Suprapubic skin (tissue), 4 donors: ENCODE measurements around the gene PHRF1. TPM values are rescaled to one million over a fixed set of nuclear protein-coding genes. Genes with fewer than 3 reads are reported as not detected.

ENCODE experiments used
- DNase-seq, 2 donors: peaks; one replicate each; pipeline ENCODE4 v3.0.0-alpha.2; 2019; ENCODE audit warnings: low spot score in 2 of 2
- H3K27ac ChIP-seq: fragments of 200-600 bp; sonication (generic); one replicate; pipeline ENCODE4 v1.5.1; 2019
- H3K27me3 ChIP-seq: fragments of 200-600 bp; sonication (generic); one replicate; pipeline ENCODE4 v1.5.1; 2019
- H3K36me3 ChIP-seq: fragments of 200-600 bp; sonication (generic); one replicate; pipeline ENCODE4 v1.5.1; 2019
- H3K4me1 ChIP-seq: fragments of 200-600 bp; sonication (generic); one replicate; pipeline ENCODE4 v1.5.1; 2019
- H3K4me3 ChIP-seq: fragments of 200-600 bp; sonication (generic); one replicate; pipeline ENCODE4 v1.5.1; 2019; ENCODE audit warnings: mild to moderate bottlenecking
- H3K9me3 ChIP-seq: fragments of 200-600 bp; sonication (generic); one replicate; pipeline ENCODE4 v1.5.1; 2019
- CTCF ChIP-seq, 2 donors: fragments of 200-600 bp in 1 of 2; fragments of 450-650 bp in 1 of 2; sonication (generic) in 1 of 2; IDR thresholded peaks; one replicate each; pipeline ENCODE4 v1.5.1; 2016 to 2019; ENCODE audit warnings: antibody characterized with exemption in 2 of 2, mild to moderate bottlenecking in 1 of 2, moderate library complexity in 1 of 2
- EP300 ChIP-seq: sonication (generic); formaldehyde crosslinking; IDR thresholded peaks from one replicate; pipeline ENCODE4 v1.6.1; 2017; ENCODE audit warnings: antibody characterized with exemption
- POLR2A ChIP-seq, 2 donors: fragments of 450-650 bp; IDR thresholded peaks; one replicate each; pipeline ENCODE4 v1.6.1; 2017; ENCODE audit warnings: antibody characterized with exemption in 2 of 2, mild to moderate bottlenecking in 2 of 2, moderate library complexity in 2 of 2
- POLR2AphosphoS5 ChIP-seq, 3 donors: sonication (generic); formaldehyde crosslinking; IDR thresholded peaks; one replicate each; pipeline ENCODE4 v1.6.1; 2017; ENCODE audit warnings: antibody characterized with exemption in 3 of 3
- WGBS: methylation state at CpG from one replicate; pipeline ENCODE4 v1.1.5; 2018; 5-methylcytosine and 5-hydroxymethylcytosine counted together
- total RNA-seq, 4 donors: library from RNA; depleted of rRNA; stranded (reverse); fragments of >200 nt; gene quantifications; one replicate each; pipeline ENCODE4 v1.1.0, GENCODE V29; 2016

The PHRF1 gene
- total RNA-seq, 4 donors from 2014 or later: 27.9 to 55.6 (median 42.0) TPM

GRCh38 chr11:619628-620050 is 43.4 kb downstream of the PHRF1 start:
- 97% methylated on average over 6 of the region's 22 CpGs for WGBS
- TF ChIP-seq CTCF (IDR thresholded peaks at IDR 0.05): no peak
- TF ChIP-seq POLR2AphosphoS5 (IDR thresholded peaks at IDR 0.05): no peak
- TF ChIP-seq EP300: no peak
- Histone ChIP-seq H3K4me3 (no peak overlapping the region), H3K36me3 (no peaks in the 10 kb centered on the region), H3K27me3 (peaks cover 7% of the 10 kb centered on the region), H3K27ac (no peak overlapping the region), H3K4me1 (peaks cover 14% of the 10 kb centered on the region), H3K9me3 (no peaks in the 10 kb centered on the region)
- DNase-seq: peak in 1 of 2 donors; percentile 68

GRCh38 chr11:620201-620600 is 43.9 kb downstream of the PHRF1 start:
- WGBS: 91% methylated on average over 9 of the region's 13 CpGs
- Histone ChIP-seq H3K27ac (no peak overlapping the region), H3K36me3 (no peaks in the 10 kb centered on the region), H3K9me3 (no peaks in the 10 kb centered on the region), H3K4me1 (peaks cover 8% of the 10 kb centered on the region), H3K4me3 (no peak overlapping the region), H3K27me3 (peaks cover 12% of the 10 kb centered on the region)
- no peak for DNase-seq
- no peak for TF ChIP-seq CTCF (IDR thresholded peaks at IDR 0.05)
- no peak for TF ChIP-seq EP300
- TF ChIP-seq POLR2A (IDR thresholded peaks at IDR 0.05): no peak
- TF ChIP-seq POLR2AphosphoS5 (IDR thresholded peaks at IDR 0.05): no peak

GRCh38 chr11:620935-621814 is 44.9 kb downstream of the PHRF1 start:
- Histone ChIP-seq H3K9me3 (no peaks in the 10 kb centered on the region), H3K27ac (no peak overlapping the region), H3K27me3 (peaks cover 22% of the 10 kb centered on the region), H3K4me3 (no peak overlapping the region), H3K4me1 (peaks cover 3% of the 10 kb centered on the region), H3K36me3 (no peaks in the 10 kb centered on the region)
- TF ChIP-seq EP300 (no peak), POLR2A (IDR thresholded peaks at IDR 0.05) (no peak), POLR2AphosphoS5 (IDR thresholded peaks at IDR 0.05) (no peak), CTCF (IDR thresholded peaks at IDR 0.05) (no peak)
- DNase-seq: peak in 1 of 2 donors; percentile 71
- WGBS: 75% methylated on average over 31 of the region's 45 CpGs

- TF ChIP-seq POLR2A (IDR thresholded peaks at IDR 0.05) (no peak), POLR2AphosphoS5 (IDR thresholded peaks at IDR 0.05) (no peak), CTCF (IDR thresholded peaks at IDR 0.05) (no peak), EP300 (no peak)
- no peak for DNase-seq
- Histone ChIP-seq H3K4me3 (no peak overlapping the region), H3K9me3 (no peaks in the 10 kb centered on the region), H3K36me3 (no peaks in the 10 kb centered on the region), H3K27me3 (peaks cover 28% of the 10 kb centered on the region), H3K4me1 (peaks cover 5% of the 10 kb centered on the region), H3K27ac (no peak overlapping the region)
- 88% methylated on average over 24 of the region's 27 CpGs for WGBS
These were observed 45.6 kb downstream of the PHRF1 start for GRCh38 chr11:621838-622237.

- 78% methylated on average over 15 of the region's 15 CpGs for WGBS
- Histone ChIP-seq H3K27ac (no peak overlapping the region), H3K4me1 (peaks cover 9% of the 10 kb centered on the region), H3K27me3 (peaks cover 35% of the 10 kb centered on the region), H3K36me3 (no peaks in the 10 kb centered on the region), H3K4me3 (no peak overlapping the region), H3K9me3 (no peaks in the 10 kb centered on the region)
- TF ChIP-seq CTCF (IDR thresholded peaks at IDR 0.05) (no peak), POLR2A (IDR thresholded peaks at IDR 0.05) (no peak), POLR2AphosphoS5 (IDR thresholded peaks at IDR 0.05) (no peak), EP300 (no peak)
- DNase-seq: no peak
These were observed 47.1 kb downstream of the PHRF1 start for GRCh38 chr11:623349-623869.
